Vagina (tissue), 2 donors: ENCODE measurements around the gene ARHGAP8. TPM values are rescaled to one million over a fixed set of nuclear protein-coding genes. Genes with fewer than 3 reads are reported as not detected.
"Not testable (repeated sequence)": the region's sequence is repeated elsewhere in the genome, so short reads cannot be mapped to it uniquely, and the experiment has no call there.

ENCODE experiments used
- DNase-seq, 2 donors: peaks; one replicate each; pipeline ENCODE4 v3.0.0-alpha.2; 2017; ENCODE audit errors: extremely low spot score in 2 of 2
- H3K27ac ChIP-seq: fragments of 200-600 bp; sonication (generic); one replicate; pipeline ENCODE4 v1.5.1; 2019
- H3K27me3 ChIP-seq: fragments of 200-600 bp; sonication (generic); one replicate; pipeline ENCODE4 v1.5.1; 2019
- H3K36me3 ChIP-seq, 2 donors: fragments of 200-600 bp; sonication (generic); one replicate each; pipeline ENCODE4 v1.5.1; 2017 to 2019
- H3K4me1 ChIP-seq: fragments of 200-600 bp; sonication (generic); one replicate; pipeline ENCODE4 v1.5.1; 2019
- H3K4me3 ChIP-seq, 2 donors: fragments of 200-600 bp; sonication (generic); 1 replicate in 1 of 2; 2 replicates in 1 of 2; pipeline ENCODE4 v1.5.1; 2016 to 2019
- H3K9me3 ChIP-seq: fragments of 200-600 bp; sonication (generic); one replicate; pipeline ENCODE4 v1.5.1; 2019
- POLR2A ChIP-seq, 2 donors: fragments of 450-650 bp; IDR thresholded peaks; one replicate each; pipeline ENCODE4 v1.6.1; 2017; ENCODE audit warnings: antibody characterized with exemption in 2 of 2, mild to moderate bottlenecking in 2 of 2, moderate library complexity in 2 of 2
- POLR2AphosphoS5 ChIP-seq, 2 donors: sonication (generic); formaldehyde crosslinking; IDR thresholded peaks; one replicate each; pipeline ENCODE4 v1.9.0; 2017; ENCODE audit warnings: antibody characterized with exemption in 2 of 2, mild to moderate bottlenecking in 2 of 2, low read depth in 1 of 2; ENCODE audit not compliant: insufficient read depth in 1 of 2
- intact Hi-C: fragments of 100-400 bp; cut with DNase I; formaldehyde crosslinking; loops from one replicate; pipeline ENCODE4 v1.15.1; 2023
- total RNA-seq: library from RNA; depleted of rRNA; stranded (reverse); fragments of >200 nt; gene quantifications from one replicate; pipeline ENCODE4 v1.2.3, GENCODE V29; 2016
- TF ChIP-seq, protein P1 (sequence below), 3 experiments: fragments of 450-650 bp in 2 of 3; fragments of 200-600 bp in 1 of 3; sonication (generic) in 1 of 3; IDR thresholded peaks; one replicate each; pipeline ENCODE4 v1.5.1; 2017 to 2019; ENCODE audit warnings: antibody characterized with exemption in 3 of 3, mild to moderate bottlenecking in 2 of 3, moderate library complexity in 2 of 3

The ARHGAP8 gene
- total RNA-seq, 1 donor from 2014 or later, result 9.3 TPM

DNA sequence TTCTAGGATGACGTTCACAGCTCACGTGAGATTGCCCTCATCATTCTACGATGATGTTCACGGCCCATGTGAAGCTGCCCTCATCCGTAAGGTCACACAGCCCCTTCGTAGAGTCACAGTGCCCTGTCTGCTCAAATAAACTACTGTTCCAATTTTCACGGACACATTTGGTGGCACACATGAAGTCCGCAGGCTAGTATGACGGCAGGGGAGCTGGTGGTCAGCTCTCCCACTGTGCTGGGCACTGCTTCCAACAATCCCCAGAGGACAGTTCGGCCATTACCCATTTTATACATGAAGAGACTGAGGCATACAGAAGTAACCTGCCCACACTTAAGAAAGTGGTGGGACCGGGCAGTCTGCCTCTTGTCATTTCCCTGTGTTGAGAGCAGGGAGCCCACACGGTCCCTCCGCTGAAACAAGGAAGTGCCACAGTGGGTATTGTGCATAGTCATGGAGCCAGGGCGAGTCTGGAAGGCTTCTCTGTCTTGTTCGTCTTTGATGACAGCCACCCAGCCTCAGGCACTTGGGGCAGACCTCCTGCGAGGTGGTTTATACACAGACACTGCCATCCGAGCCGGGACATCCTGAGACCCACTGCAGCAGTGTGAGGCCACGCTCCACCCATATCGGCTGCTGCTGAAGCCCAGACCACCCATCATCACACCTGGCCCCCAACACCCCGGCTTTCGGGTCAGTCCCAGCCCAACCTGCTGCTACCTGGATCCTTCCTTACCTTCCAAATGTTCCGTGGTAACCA, 143.1 kb downstream of the ARHGAP8 start:
- no peak overlapping the region for H3K27ac ChIP-seq
- no peaks in the 10 kb centered on the region for H3K9me3 ChIP-seq
- no peak overlapping the region for H3K4me3 ChIP-seq
- H3K27me3 ChIP-seq, result no peaks in the 10 kb centered on the region
- no peak for DNase-seq
- intact Hi-C loops, result no loop called here
- no peak for TF ChIP-seq POLR2AphosphoS5 (IDR thresholded peaks at IDR 0.05; ENCODE audit: insufficient read depth in 1 of 2, low read depth in 1 of 2)
- TF ChIP-seq POLR2A (IDR thresholded peaks at IDR 0.05), result no peak
- TF ChIP-seq, protein P1, sequence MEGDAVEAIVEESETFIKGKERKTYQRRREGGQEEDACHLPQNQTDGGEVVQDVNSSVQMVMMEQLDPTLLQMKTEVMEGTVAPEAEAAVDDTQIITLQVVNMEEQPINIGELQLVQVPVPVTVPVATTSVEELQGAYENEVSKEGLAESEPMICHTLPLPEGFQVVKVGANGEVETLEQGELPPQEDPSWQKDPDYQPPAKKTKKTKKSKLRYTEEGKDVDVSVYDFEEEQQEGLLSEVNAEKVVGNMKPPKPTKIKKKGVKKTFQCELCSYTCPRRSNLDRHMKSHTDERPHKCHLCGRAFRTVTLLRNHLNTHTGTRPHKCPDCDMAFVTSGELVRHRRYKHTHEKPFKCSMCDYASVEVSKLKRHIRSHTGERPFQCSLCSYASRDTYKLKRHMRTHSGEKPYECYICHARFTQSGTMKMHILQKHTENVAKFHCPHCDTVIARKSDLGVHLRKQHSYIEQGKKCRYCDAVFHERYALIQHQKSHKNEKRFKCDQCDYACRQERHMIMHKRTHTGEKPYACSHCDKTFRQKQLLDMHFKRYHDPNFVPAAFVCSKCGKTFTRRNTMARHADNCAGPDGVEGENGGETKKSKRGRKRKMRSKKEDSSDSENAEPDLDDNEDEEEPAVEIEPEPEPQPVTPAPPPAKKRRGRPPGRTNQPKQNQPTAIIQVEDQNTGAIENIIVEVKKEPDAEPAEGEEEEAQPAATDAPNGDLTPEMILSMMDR (IDR thresholded peaks at IDR 0.05), result no peak
- no peaks in the 10 kb centered on the region for H3K4me1 ChIP-seq
- no peaks in the 10 kb centered on the region for H3K36me3 ChIP-seq

DNA sequence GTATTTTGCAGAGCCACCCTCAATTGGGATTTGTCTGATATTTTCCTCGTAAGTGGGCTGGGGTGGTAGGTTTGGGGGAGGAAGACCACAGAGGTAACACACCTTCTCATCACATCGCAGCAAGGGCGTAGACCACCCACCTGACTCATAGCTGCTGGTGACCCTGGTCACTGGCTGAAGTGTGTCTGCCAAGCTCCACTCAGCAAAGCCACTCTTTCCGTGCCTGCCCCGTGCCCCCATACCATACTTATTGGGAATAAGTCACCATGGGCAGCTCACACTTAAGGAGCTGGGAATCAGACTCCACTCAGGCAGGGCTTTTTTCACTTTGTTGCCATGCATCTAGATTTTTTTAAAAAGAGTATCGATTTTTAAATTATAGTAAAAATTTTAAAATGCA, 145.9 kb downstream of the ARHGAP8 start:
- H3K27me3 ChIP-seq, result no peaks in the 10 kb centered on the region
- H3K4me3 ChIP-seq, result no peak overlapping the region
- H3K36me3 ChIP-seq, result peaks cover 0 to 7% of the 10 kb centered on the region in 2 donors
- intact Hi-C loops, result no loop called here
- peak in 1 of 2 donors; percentile 52 for DNase-seq
- TF ChIP-seq POLR2A (IDR thresholded peaks at IDR 0.05), result no peak
- no peak for TF ChIP-seq POLR2AphosphoS5 (IDR thresholded peaks at IDR 0.05; ENCODE audit: insufficient read depth in 1 of 2, low read depth in 1 of 2)
- TF ChIP-seq, protein P1 (IDR thresholded peaks at IDR 0.05), result no peak
- peaks cover 9% of the 10 kb centered on the region for H3K9me3 ChIP-seq
- H3K4me1 ChIP-seq, result no peaks in the 10 kb centered on the region
- H3K27ac ChIP-seq, result no peak overlapping the region

DNA sequence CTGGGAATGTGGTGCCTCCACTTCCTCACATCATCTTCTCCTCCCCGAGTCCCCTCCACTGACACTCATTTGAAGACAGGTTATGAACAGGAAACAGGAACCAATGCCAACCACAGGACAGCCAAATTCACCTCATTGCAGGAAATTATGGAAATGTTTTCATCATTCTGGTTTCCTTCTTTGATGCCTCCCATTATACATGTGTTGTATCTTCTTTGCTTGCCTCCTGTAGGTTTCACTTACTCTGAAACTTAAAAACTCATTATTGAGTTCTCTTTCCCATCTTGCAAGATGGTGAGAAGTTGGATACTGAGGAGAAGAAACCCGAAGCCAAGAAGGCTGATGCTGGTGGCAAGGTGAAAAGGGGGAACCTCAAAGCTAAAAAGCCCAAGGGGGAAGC, 148.9 kb downstream of the ARHGAP8 start:
- no peaks in the 10 kb centered on the region for H3K4me1 ChIP-seq
- peaks cover 9% of the 10 kb centered on the region for H3K9me3 ChIP-seq
- peaks cover 0 to 11% of the 10 kb centered on the region in 2 donors for H3K36me3 ChIP-seq
- H3K4me3 ChIP-seq, result no peak overlapping the region
- intact Hi-C loops, result no loop called here
- no peak overlapping the region for H3K27ac ChIP-seq
- no peak for DNase-seq
- TF ChIP-seq POLR2A (IDR thresholded peaks at IDR 0.05) (no peak), POLR2AphosphoS5 (IDR thresholded peaks at IDR 0.05; ENCODE audit: insufficient read depth in 1 of 2, low read depth in 1 of 2) (no peak)
- TF ChIP-seq, protein P1 (IDR thresholded peaks at IDR 0.05), result no peak
- H3K27me3 ChIP-seq, result no peaks in the 10 kb centered on the region

DNA sequence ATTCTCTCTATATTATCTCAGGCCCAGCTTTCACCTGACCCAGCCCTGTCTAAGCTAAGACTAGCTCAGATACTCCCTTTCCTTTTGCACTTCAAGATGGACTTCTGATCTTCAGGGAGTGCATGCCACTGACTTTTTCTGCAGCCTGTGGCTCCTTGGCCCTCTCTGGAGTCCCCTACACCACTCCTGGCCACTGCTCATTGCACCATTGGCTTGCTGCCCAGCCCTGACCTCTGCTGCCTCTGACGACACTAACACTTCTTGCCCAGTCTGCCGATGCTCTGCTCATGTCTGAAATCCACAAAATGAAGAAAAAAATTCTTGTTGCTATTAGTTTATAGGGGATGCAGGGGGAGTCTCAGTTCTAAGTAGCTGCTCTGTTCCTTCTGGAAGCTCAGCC, 150.8 kb downstream of the ARHGAP8 start:
- H3K27ac ChIP-seq, H3K4me1 ChIP-seq, DNase-seq, H3K9me3 ChIP-seq, intact Hi-C loops, H3K4me3 ChIP-seq, H3K27me3 ChIP-seq: not testable (repeated sequence)
- peaks cover 0 to 14% of the 10 kb centered on the region in 2 donors for H3K36me3 ChIP-seq

DNA sequence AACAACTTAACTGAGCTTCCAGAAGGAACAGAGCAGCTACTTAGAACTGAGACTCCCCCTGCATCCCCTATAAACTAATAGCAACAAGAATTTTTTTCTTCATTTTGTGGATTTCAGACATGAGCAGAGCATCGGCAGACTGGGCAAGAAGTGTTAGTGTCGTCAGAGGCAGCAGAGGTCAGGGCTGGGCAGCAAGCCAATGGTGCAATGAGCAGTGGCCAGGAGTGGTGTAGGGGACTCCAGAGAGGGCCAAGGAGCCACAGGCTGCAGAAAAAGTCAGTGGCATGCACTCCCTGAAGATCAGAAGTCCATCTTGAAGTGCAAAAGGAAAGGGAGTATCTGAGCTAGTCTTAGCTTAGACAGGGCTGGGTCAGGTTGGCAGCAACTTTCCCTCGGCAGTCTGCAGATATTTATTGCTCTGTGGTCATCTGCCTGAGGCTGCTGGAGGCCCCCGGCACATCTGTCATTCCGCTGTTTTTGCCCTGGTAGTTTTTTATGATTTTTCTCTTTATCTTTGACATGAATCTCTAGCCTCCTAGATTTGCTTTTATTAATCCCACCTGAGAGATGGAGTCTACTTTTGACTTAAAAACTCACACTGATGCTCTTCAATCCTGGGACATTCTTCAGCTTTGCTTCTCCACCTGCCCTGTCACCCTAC, 152.2 kb downstream of the ARHGAP8 start:
- DNase-seq, H3K4me3 ChIP-seq, H3K9me3 ChIP-seq, H3K27ac ChIP-seq, H3K27me3 ChIP-seq, H3K4me1 ChIP-seq, intact Hi-C loops: not testable (repeated sequence)
- H3K36me3 ChIP-seq, result peaks cover 0 to 14% of the 10 kb centered on the region in 2 donors
